NCI-H128 (cell line): ENCODE measurements around the gene KCNQ1OT1.

Experiments
- DNase-seq: peaks from one replicate; lab custom pipeline; 2025; ENCODE audit not compliant: unreplicated experiment; lab: John Stamatoyannopoulos, UW

Gene KCNQ1OT1

GRCh38 chr11:2669634-2670469, 29.9 kb downstream of the KCNQ1OT1 start:
- DNase-seq: no peak

- DNase-seq: no peak
Measured at GRCh38 chr11:2668876-2669275, 30.9 kb downstream of the KCNQ1OT1 start.

- no peak for DNase-seq
Measured at GRCh38 chr11:2667940-2668339, 31.9 kb downstream of the KCNQ1OT1 start.

GRCh38 chr11:2666828-2667570, 32.8 kb downstream of the KCNQ1OT1 start:
- no peak for DNase-seq

- DNase-seq: no peak
Measured at GRCh38 chr11:2666401-2666741, 33.4 kb downstream of the KCNQ1OT1 start.

GRCh38 chr11:2665526-2666400, 34.0 kb downstream of the KCNQ1OT1 start:
- DNase-seq: no peak

- DNase-seq: no peak
Measured at GRCh38 chr11:2664791-2665525, 34.8 kb downstream of the KCNQ1OT1 start.

GRCh38 chr11:2664376-2664775, 35.4 kb downstream of the KCNQ1OT1 start:
- DNase-seq: no peak

GRCh38 chr11:2663915-2664314, 35.9 kb downstream of the KCNQ1OT1 start:
- no peak for DNase-seq

- no peak for DNase-seq
Measured at GRCh38 chr11:2663506-2663905, 36.3 kb downstream of the KCNQ1OT1 start.

- no peak for DNase-seq
Measured at GRCh38 chr11:2662430-2663299, 37.1 kb downstream of the KCNQ1OT1 start.

- no peak for DNase-seq
Measured at GRCh38 chr11:2662024-2662312, 37.8 kb downstream of the KCNQ1OT1 start.

- DNase-seq: no peak
Measured at GRCh38 chr11:2661173-2662023, 38.4 kb downstream of the KCNQ1OT1 start.

GRCh38 chr11:2660357-2660939, 39.3 kb downstream of the KCNQ1OT1 start:
- no peak for DNase-seq

GRCh38 chr11:2657697-2658284, 42.0 kb downstream of the KCNQ1OT1 start:
- DNase-seq: no peak

- DNase-seq: no peak
Measured at GRCh38 chr11:2656859-2657258, 42.9 kb downstream of the KCNQ1OT1 start.

- DNase-seq: no peak
Measured at GRCh38 chr11:2655834-2656622, 43.8 kb downstream of the KCNQ1OT1 start.
